HG02981 (cell line): Measurements from ENCODE around the gene KMT2B.
A peak's percentile ranks its signal among the peaks of the same experiment; 100 is the strongest.

Experiments used
- ATAC-seq: cut with Tn5 transposase; IDR thresholded peaks from one replicate; pipeline ENCODE4 v1.9.1; 2021; ENCODE audit warnings: mild to moderate bottlenecking, moderate library complexity; ENCODE audit not compliant: unreplicated experiment

The KMT2B gene

GRCh38 chr19:35727053-35727955, 9.5 kb downstream of the KMT2B start:
- no peak for ATAC-seq

- no peak for ATAC-seq
Observed at GRCh38 chr19:35727956-35728706, 10.3 kb downstream of the KMT2B start.

- no peak for ATAC-seq
Observed at GRCh38 chr19:35729021-35729420, 11.2 kb downstream of the KMT2B start.

GRCh38 chr19:35729763-35730162, 12.0 kb downstream of the KMT2B start:
- ATAC-seq, result no peak

- ATAC-seq, result no peak
Observed at GRCh38 chr19:35730326-35730725, 12.5 kb downstream of the KMT2B start.

GRCh38 chr19:35731353-35731752, 13.6 kb downstream of the KMT2B start:
- ATAC-seq, result no peak

GRCh38 chr19:35731779-35732405, 14.1 kb downstream of the KMT2B start:
- ATAC-seq, result no peak

GRCh38 chr19:35732540-35733179, 14.9 kb downstream of the KMT2B start:
- ATAC-seq, result no peak

- ATAC-seq, result no peak
Observed at GRCh38 chr19:35733180-35734125, 15.7 kb downstream of the KMT2B start.

- ATAC-seq, result no peak
Observed at GRCh38 chr19:35734273-35734672, 16.5 kb downstream of the KMT2B start.

- ATAC-seq, result no peak
Observed at GRCh38 chr19:35734889-35735288, 17.1 kb downstream of the KMT2B start.

- ATAC-seq, result no peak
Observed at GRCh38 chr19:35736913-35737886, 19.4 kb downstream of the KMT2B start.

GRCh38 chr19:35738021-35738886, 20.5 kb downstream of the KMT2B start:
- ATAC-seq, result no peak

GRCh38 chr19:35738887-35739229, 21.1 kb downstream of the KMT2B start:
- no peak for ATAC-seq

GRCh38 chr19:35739275-35740107, 21.7 kb downstream of the KMT2B start:
- ATAC-seq, result no peak

- ATAC-seq, result peak; percentile 7
Observed at GRCh38 chr19:35740108-35740422, 22.3 kb downstream of the KMT2B start.
